Measurements from ENCODE around the gene ASPRV1. TPM values are rescaled to one million over a fixed set of nuclear protein-coding genes. Genes with fewer than 3 reads are reported as not detected.
"Not testable (repeated sequence)": the region's sequence is repeated elsewhere in the genome, so short reads cannot be mapped to it uniquely, and the experiment has no call there.

The ASPRV1 gene
- total RNA-seq, 1 donor from 2014 or later = 0.08 TPM

DNA sequence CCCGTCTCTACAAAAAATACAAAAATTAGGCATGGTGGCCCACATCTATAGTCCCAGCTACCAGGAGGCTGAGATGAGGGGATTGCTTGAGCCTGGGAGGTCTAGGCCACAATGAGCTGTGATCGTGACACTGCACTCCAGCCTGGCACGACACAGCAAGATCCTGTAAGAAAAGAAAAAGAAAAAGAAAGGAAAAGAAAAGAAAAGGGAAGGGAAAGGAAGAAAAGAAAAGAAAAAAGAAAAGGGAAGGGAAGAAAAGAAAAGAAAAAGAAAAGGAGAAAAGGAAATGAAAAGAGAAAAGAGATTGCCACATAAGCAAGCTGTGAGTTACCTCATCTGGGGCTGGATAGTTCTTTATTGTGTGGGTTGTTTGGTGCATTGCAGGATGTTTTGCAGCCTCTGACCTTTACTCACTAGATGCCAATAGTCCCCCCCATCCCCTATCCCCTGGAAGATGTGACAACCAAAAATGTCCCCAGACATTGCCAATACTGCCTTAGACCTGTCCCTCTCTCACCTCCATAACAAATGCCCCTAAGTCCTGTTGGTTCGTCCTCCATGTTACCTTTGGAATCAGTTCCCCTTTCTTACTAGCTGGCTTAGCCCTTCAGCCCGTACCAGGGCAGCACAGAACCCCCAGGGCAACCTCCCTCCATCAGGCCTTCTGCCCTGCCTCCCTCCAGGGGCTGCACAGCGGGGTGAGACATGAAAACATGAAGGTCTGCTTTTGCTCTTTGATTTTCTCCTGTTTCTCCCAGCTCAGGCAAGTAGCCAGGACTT lies 8.9 kb downstream of the ASPRV1 start:
- no peak for DNase-seq (ENCODE audit: low read depth)
- H3K27me3 ChIP-seq (ENCODE audit: control insufficient read depth, insufficient read depth, low read length) = peaks cover 10% of the 10 kb centered on the region
- TF ChIP-seq, protein P1, sequence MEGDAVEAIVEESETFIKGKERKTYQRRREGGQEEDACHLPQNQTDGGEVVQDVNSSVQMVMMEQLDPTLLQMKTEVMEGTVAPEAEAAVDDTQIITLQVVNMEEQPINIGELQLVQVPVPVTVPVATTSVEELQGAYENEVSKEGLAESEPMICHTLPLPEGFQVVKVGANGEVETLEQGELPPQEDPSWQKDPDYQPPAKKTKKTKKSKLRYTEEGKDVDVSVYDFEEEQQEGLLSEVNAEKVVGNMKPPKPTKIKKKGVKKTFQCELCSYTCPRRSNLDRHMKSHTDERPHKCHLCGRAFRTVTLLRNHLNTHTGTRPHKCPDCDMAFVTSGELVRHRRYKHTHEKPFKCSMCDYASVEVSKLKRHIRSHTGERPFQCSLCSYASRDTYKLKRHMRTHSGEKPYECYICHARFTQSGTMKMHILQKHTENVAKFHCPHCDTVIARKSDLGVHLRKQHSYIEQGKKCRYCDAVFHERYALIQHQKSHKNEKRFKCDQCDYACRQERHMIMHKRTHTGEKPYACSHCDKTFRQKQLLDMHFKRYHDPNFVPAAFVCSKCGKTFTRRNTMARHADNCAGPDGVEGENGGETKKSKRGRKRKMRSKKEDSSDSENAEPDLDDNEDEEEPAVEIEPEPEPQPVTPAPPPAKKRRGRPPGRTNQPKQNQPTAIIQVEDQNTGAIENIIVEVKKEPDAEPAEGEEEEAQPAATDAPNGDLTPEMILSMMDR (IDR thresholded peaks at IDR 0.05; ENCODE audit: insufficient read depth, low read length, poor library complexity, severe bottlenecking) = no peak
- H3K4me3 ChIP-seq (ENCODE audit: low read depth, low read length) = no peak overlapping the region
- H3K36me3 ChIP-seq (ENCODE audit: control insufficient read depth, insufficient read depth, low read length) = no peaks in the 10 kb centered on the region

DNA sequence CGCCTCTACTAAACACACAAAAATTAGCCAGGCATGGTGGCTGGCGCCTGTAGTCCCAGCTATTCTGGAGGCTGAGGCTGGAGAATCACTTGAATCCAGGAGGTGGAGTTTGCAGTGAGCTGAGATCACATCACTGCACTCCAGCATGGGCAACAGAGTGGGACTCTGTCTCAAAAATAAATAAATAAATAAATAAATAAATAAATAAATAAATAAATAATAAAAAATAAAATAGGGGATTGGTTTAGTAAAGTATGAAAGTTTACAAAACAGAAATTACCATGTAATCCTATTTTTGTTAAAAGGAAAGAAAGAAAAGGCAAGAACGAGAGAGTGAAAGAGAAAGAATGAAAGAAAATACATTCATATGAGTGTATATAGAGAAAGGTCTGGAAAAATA lies 10.8 kb downstream of the ASPRV1 start:
- H3K36me3 ChIP-seq (ENCODE audit: control insufficient read depth, insufficient read depth, low read length); H3K27me3 ChIP-seq (ENCODE audit: control insufficient read depth, insufficient read depth, low read length); H3K4me3 ChIP-seq (ENCODE audit: low read depth, low read length); DNase-seq (ENCODE audit: low read depth): not testable (repeated sequence)

DNA sequence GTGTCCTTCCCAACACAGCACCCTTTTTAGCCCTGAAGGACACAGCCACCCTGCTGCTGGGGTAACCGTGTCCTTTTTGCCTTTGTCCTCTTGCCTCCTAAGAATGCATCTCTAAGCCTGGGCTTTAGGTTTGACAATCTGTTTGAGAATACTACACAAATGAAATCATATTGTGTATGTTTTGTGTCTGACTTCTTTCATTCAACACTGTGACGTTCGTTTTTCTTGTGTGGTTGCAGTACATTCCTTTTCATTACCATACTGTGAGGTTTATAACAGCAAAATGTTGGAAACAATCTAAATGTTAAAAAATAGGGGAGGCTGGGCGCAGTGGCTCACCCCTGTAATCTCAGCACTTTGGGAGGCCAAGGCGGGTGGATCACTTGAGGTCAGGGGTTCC lies 11.2 kb downstream of the ASPRV1 start:
- no peak for DNase-seq (ENCODE audit: low read depth)
- TF ChIP-seq, protein P1 (IDR thresholded peaks at IDR 0.05; ENCODE audit: insufficient read depth, low read length, poor library complexity, severe bottlenecking) = no peak
- Histone ChIP-seq H3K4me3 (ENCODE audit: low read depth, low read length) (no peak overlapping the region), H3K36me3 (ENCODE audit: control insufficient read depth, insufficient read depth, low read length) (no peaks in the 10 kb centered on the region), H3K27me3 (ENCODE audit: control insufficient read depth, insufficient read depth, low read length) (peaks cover 8% of the 10 kb centered on the region)

DNA sequence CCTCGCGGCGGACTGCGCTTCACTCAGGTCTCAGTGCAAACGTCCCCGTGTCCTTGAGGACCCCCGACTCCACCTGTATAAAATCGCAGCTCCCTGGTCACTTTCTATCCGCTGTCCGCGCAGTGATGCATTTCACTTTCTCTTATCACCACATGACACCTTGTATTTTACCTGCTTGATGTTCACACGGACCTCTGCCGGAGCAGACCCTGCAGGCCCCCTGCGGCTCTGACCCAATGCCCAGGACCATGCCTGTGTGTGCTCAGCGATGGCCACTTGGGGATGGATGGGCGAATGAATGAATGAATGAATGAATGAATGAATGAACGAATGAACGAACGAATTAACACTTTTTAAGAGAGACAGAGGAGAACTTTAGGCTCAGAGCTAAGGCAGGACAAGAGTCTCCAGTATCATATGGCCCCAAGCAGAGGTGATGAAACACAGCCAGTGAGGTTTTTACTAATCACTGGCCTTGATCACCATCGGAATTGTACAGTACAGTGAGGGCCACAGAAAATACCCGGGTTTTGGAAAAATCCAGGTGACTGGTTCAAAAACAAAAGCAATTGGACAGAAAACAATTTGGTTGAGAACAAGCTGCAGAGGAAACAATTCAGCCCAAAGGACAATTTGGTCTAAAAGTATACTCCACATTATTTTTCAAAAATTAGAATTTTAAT lies 12.3 kb downstream of the ASPRV1 start:
- TF ChIP-seq, protein P1 (IDR thresholded peaks at IDR 0.05; ENCODE audit: insufficient read depth, low read length, poor library complexity, severe bottlenecking) = no peak
- H3K27me3 ChIP-seq (ENCODE audit: control insufficient read depth, insufficient read depth, low read length) = peaks cover 5% of the 10 kb centered on the region
- DNase-seq (ENCODE audit: low read depth) = no peak
- H3K36me3 ChIP-seq (ENCODE audit: control insufficient read depth, insufficient read depth, low read length) = no peaks in the 10 kb centered on the region
- H3K4me3 ChIP-seq (ENCODE audit: low read depth, low read length) = peak overlapping the region; percentile 10

DNA sequence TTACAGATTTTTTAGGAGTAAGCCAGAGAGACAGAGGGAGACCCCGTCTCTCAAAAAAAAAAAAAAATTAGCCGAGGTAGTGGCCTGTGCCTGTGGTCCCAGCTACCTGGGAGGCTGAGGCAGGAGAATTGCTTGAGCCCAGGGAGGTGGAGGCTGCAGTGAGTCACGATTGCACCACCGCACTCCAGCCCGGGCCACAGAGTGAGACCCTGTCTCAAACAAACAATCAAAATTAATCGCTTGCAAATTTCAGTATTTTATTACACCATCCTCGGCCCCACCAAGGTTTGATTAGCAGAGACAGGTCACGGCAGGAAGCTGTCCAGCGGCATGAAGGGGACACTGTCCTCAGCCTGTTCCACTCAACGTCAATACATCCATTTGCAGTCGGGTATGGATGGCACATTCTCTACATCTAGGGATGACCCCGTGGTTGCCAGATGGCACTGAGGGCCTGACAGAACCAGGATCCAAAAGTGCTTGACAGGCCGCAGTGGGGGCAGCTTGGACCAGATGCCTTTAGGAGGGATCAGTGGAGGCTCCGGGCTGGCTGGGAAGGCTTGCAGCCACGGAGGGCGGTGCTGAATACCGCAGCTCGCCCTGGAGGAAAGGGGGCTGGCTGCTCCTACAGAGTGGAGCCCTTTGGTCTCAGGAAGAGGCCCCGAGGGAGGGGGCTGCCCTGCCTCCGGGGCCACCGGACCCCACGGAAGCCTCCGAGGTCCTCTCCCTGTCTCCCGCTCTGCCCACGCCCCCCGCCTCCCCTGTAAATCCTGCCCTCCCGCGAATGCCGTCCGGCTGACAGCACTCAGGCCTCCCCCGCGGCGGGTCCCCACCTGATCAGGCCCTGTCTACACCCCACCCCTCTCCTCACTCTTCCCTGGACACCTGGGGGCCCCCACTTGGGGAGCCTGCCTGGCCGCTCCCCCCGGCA lies 13.1 kb downstream of the ASPRV1 start:
- TF ChIP-seq, protein P1 (IDR thresholded peaks at IDR 0.05; ENCODE audit: insufficient read depth, low read length, poor library complexity, severe bottlenecking) = no peak
- no peak for DNase-seq (ENCODE audit: low read depth)
- Histone ChIP-seq H3K4me3 (ENCODE audit: low read depth, low read length) (peak overlapping the region; percentile 10), H3K36me3 (ENCODE audit: control insufficient read depth, insufficient read depth, low read length) (no peaks in the 10 kb centered on the region), H3K27me3 (ENCODE audit: control insufficient read depth, insufficient read depth, low read length) (peaks cover 5% of the 10 kb centered on the region)

Measured in kidney epithelial cell (primary cell).